Activated CD8-positive, alpha-beta T cell treated with anti-CD3 and anti-CD28 coated beads, Interleukin-2, amount 10 ng/mL, durations not matched to agents 7 days and 5 days (primary cell): ENCODE data around the gene RPL13. TPM values are rescaled to one million over a fixed set of nuclear protein-coding genes. Genes with fewer than 3 reads are reported as not detected.
A peak's percentile ranks its signal among the peaks of the same experiment; 100 is the strongest.

Experiments
- ATAC-seq: fragments of 150-1000 bp; cut with Tn5 transposase; one replicate; pipeline ENCODE4 v1.10.0; 2021; ENCODE audit warnings: moderate library complexity
- CTCF ChIA-PET: fragments of 350-600 bp; sonication (Branson Sonifier 250); formaldehyde crosslinking; loops from one replicate; lab custom pipeline; 2021; ENCODE audit warnings: antibody characterized with exemption; lab: Charles Lee
- POLR2A ChIA-PET: fragments of 350-600 bp; sonication (Branson Sonifier 250); formaldehyde crosslinking; loops from one replicate; lab custom pipeline; 2021; ENCODE audit warnings: antibody characterized with exemption; lab: Charles Lee
- DNase-seq: peaks from one replicate; pipeline ENCODE4 v3.0.0-alpha.2; 2020
- H3K27ac Mint-ChIP-seq: one replicate; pipeline ENCODE4 v1.8.0; 2021; ENCODE audit warnings: mild to moderate bottlenecking, mixed read lengths
- H3K27me3 Mint-ChIP-seq: one replicate; pipeline ENCODE4 v1.8.0; 2021; ENCODE audit warnings: low read depth, mixed read lengths
- H3K36me3 Mint-ChIP-seq: one replicate; pipeline ENCODE4 v1.8.0; 2021; ENCODE audit warnings: low read depth, mixed read lengths
- H3K4me1 Mint-ChIP-seq: one replicate; pipeline ENCODE4 v1.8.0; 2021; ENCODE audit warnings: low read depth, mixed read lengths
- H3K4me3 Mint-ChIP-seq: one replicate; pipeline ENCODE4 v1.8.0; 2021; ENCODE audit warnings: mild to moderate bottlenecking, mixed read lengths
- H3K9me3 Mint-ChIP-seq: one replicate; pipeline ENCODE4 v1.8.0; 2022; ENCODE audit warnings: mixed read lengths; ENCODE audit not compliant: insufficient read depth
- total RNA-seq, 2 experiments: library from RNA; stranded (reverse); gene quantifications; one replicate each; pipeline ENCODE4 v1.2.3, GENCODE V29; 2021

The RPL13 gene
- total RNA-seq, 2 experiments from 2014 or later: 1,842 to 1,844 TPM

DNA sequence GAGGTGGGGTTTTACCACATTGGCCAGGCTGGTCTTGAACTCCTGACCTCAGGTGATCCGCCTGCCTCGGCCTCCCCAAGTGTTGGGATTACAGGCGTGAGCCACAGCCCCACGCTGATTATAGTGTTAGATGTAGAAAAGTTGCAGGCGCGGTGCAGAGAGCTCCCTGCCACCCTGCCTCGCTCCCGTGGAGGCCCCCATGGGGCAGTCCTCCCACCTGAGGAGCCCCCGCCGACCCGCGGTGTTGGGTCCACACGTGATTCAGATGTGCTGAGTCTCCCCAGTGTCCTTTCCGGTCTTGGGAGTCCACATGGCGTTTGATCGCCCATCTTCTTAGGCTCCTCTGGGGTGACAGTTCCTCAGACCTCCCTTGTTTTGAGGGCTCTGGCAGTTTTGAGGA, 5.2 kb upstream of the RPL13 start:
- Mint-ChIP-seq H3K27ac (no peak overlapping the region), H3K4me1 (peaks cover 24% of the 10 kb centered on the region), H3K4me3 (no peak overlapping the region), H3K9me3 (no peaks in the 10 kb centered on the region), H3K36me3 (peaks cover 26% of the 10 kb centered on the region), H3K27me3 (no peaks in the 10 kb centered on the region)
- ATAC-seq (no peak), DNase-seq (no peak)
- ChIA-PET POLR2A (no interaction called here), CTCF (no interaction called here)

DNA sequence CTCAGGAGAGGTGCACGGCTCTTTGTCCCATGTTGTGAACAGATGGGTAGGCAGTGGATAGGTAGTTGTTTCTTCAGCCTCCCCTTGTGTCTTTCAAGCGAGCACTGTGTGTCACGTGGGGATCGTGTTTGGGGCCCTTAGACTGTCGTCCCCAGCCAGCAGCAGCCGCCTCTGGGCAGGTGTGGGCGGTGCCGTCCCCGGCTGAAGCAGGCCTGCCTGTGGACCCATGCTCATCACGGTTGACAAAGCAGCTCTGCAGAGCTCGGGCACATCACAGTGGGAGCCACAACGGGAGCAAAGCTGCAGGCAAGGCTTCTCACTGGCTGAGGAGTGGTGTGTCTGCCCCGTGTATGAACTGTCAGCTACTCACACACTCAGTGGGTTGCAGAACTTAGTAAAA, 4.7 kb upstream of the RPL13 start:
- Mint-ChIP-seq H3K9me3 (no peaks in the 10 kb centered on the region), H3K27ac (peak overlapping the region; percentile 7), H3K4me1 (peaks cover 23% of the 10 kb centered on the region), H3K4me3 (no peak overlapping the region), H3K27me3 (no peaks in the 10 kb centered on the region), H3K36me3 (peaks cover 25% of the 10 kb centered on the region)
- ChIA-PET POLR2A (no interaction called here), CTCF (no interaction called here)
- ATAC-seq (no peak), DNase-seq (no peak)

DNA sequence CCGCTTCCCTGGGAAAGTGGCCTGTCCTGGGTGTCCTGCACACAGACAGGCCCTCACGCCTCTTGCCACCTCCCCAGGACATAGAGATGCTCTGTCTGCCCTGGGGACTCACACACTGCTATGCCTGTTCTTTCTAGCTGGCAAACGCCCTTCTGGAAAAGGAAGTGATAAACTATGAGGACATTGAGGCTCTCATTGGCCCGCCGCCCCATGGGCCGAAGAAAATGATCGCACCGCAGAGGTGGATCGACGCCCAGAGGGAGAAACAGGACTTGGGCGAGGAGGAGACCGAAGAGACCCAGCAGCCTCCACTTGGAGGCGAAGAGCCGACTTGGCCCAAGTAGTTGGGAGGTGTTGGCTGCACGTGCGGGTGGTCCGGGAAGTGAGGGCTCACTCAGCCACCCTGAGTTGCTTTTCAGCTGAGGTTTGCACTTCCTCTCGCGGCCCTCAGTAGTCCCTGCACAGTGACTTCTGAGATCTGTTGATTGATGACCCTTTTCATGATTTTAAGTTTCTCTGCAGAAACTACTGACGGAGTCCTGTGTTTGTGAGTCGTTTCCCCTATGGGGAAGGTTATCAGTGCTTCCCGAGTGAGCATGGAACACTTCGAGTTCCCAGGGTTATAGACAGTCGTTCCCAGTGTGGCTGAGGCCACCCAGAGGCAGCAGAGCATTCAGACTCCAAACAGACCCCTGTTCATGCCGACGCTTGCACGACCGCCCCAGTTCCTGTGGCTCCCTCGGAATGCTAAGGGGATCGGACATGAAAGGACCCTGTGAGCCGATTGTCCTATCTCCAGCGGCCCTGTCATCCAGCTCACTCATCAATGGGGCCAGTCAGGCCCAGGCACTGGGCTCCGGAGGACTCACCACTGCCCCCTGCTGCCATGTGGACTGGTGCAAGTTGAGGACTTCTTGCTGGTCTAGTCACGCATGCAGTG, 3.5 kb upstream of the RPL13 start:
- H3K36me3 Mint-ChIP-seq: peaks cover 31% of the 10 kb centered on the region
- no peaks in the 10 kb centered on the region for H3K9me3 Mint-ChIP-seq
- H3K4me3 Mint-ChIP-seq: no peak overlapping the region
- ChIA-PET POLR2A (interaction anchor here (0.9 kb wide), 1 partner anchor 8 kb away, joined by 3 read pairs; no protein-coding TSS in a partner anchor), CTCF (interaction anchor here (0.6 to 2.4 kb wide), 11 partner anchors 8 to 310 kb away, joined by 3 to 8 read pairs (median 3); no protein-coding TSS in a partner anchor)
- peak overlapping the region; percentile 74 for H3K27ac Mint-ChIP-seq
- ATAC-seq (peak; percentile 46), DNase-seq (peak; percentile 88)
- no peaks in the 10 kb centered on the region for H3K27me3 Mint-ChIP-seq
- H3K4me1 Mint-ChIP-seq: peaks cover 29% of the 10 kb centered on the region

DNA sequence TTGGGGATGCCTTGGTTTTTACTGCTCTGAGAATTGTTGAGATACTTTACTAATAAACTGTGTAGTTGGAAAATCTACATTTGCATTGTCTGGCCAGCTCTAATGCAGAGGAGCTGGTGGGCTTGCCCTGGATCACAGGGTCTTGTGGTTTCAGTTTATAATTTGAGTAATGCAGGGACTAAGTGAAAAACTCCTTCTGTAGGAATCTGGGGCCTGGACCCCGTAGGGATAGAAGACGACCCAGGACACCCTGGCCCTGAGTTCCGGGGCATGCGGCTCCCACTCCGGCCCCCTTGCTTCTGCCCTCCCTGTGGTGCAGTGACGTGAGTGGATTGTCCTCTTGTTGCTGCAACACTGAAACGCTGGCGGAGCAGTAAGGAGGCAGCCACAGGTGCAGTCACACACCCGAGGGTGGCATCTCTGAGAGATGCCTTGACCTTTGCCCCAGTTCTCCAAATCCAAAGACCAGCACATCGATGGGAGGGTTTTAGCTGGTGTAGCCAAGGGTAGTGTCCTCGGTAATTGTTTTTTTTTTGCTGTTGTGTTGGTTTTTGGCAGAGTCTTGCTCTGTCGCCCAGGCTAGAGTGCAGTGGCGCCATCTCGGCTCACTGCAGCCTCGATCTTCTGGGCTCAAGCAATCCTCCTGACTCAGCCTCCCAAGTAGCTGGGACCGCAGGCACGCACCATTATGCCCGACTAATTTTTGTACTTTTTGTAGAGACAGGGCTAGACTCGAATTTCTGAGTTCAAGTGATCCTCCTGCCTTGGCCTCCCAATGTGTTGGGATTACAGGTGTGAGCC, 2.6 kb upstream of the RPL13 start:
- no peak for DNase-seq
- ChIA-PET CTCF (interaction anchor here (0.6 to 2.4 kb wide), 11 partner anchors 9 to 311 kb away, joined by 3 to 8 read pairs (median 3); no protein-coding TSS in a partner anchor), POLR2A (interaction anchor here (0.9 to 1.2 kb wide), 2 partner anchors 9 to 68 kb away, joined by 3 to 7 read pairs; partner anchors contain the start of gene ANKRD11)
- Mint-ChIP-seq H3K4me3 (peak overlapping the region; percentile 34), H3K4me1 (peaks cover 37% of the 10 kb centered on the region), H3K27ac (peak overlapping the region; percentile 74), H3K9me3 (no peaks in the 10 kb centered on the region), H3K27me3 (no peaks in the 10 kb centered on the region), H3K36me3 (peaks cover 34% of the 10 kb centered on the region)
- ATAC-seq: no peak

DNA sequence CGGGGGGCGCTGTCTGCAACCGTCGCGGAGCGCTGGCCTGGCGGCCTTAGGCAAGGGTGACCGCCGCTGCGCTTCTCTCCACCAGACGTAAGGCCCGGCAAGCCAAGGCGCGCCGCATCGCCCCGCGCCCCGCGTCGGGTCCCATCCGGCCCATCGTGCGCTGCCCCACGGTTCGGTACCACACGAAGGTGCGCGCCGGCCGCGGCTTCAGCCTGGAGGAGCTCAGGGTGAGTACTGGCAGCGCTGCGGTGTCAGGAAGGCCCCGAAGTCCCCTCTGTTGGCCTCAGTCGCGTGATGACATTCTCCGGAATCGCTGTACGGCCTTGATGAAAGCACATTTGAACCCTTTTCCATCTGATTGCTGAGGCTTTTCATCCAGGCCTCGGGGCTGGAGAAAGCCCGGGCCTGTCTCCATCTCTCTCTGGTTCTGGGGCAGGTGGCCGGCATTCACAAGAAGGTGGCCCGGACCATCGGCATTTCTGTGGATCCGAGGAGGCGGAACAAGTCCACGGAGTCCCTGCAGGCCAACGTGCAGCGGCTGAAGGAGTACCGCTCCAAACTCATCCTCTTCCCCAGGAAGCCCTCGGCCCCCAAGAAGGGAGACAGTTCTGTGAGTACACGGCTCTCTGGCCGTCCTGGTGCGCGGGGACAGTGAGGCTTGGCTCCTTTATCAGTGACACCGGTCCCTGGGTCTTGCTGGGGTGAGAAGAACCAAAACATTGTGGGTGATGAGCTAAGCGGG, 831 bp downstream of the RPL13 start:
- ChIA-PET CTCF (no interaction called here), POLR2A (interaction anchor here (1.1 to 2.1 kb wide), 3 partner anchors 12 to 40 kb away, joined by 3 to 8 read pairs (median 4); no protein-coding TSS in a partner anchor)
- ATAC-seq (no peak), DNase-seq (no peak)
- Mint-ChIP-seq H3K27me3 (no peaks in the 10 kb centered on the region), H3K4me1 (peaks cover 70% of the 10 kb centered on the region), H3K9me3 (no peaks in the 10 kb centered on the region), H3K36me3 (peaks cover 50% of the 10 kb centered on the region), H3K4me3 (peak overlapping the region; percentile 91), H3K27ac (peak overlapping the region; percentile 93)

DNA sequence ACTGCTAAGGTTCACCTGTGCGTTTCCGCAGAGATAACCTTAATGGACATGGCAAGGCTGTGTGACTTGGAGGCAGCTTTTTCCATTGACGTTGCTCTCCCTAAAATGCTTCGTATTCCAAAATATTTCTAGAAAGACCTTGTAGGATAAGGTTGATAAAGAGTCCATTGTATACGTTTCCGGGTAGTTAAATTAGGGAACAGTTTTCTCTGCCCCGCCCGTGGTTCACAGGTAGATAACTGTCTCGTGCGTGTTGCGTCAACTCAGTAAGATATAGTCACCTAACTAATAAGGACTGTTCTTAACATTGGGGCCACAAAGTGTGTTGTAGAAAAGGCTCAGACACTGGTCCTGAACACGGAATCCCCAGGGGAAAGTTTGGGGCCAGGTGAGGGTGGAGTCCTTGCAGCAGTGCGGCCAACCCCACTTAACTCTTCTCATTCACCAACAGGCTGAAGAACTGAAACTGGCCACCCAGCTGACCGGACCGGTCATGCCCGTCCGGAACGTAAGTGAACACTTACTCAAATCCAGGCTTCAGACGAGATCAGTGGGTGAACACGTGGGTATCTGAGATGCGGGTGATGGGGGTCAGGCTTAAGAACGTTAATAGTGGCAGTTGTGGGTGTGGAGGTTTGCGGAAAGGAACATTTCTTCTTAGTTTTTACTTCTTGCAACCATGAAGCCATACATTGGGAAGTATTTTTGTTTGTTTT, 1.6 kb downstream of the RPL13 start:
- Mint-ChIP-seq H3K9me3 (no peaks in the 10 kb centered on the region), H3K27ac (peak overlapping the region; percentile 93), H3K27me3 (no peaks in the 10 kb centered on the region), H3K36me3 (peaks cover 45% of the 10 kb centered on the region), H3K4me3 (peak overlapping the region; percentile 91), H3K4me1 (peaks cover 64% of the 10 kb centered on the region)
- CTCF ChIA-PET: no interaction called here
- no peak for DNase-seq
- ATAC-seq: no peak
- POLR2A ChIA-PET: interaction anchor here (1.1 to 2.1 kb wide), 2 partner anchors 13 to 22 kb away, joined by 3 to 8 read pairs; no protein-coding TSS in a partner anchor

DNA sequence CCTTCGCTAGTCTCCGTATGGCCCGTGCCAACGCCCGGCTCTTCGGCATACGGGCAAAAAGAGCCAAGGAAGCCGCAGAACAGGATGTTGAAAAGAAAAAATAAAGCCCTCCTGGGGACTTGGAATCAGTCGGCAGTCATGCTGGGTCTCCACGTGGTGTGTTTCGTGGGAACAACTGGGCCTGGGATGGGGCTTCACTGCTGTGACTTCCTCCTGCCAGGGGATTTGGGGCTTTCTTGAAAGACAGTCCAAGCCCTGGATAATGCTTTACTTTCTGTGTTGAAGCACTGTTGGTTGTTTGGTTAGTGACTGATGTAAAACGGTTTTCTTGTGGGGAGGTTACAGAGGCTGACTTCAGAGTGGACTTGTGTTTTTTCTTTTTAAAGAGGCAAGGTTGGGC, 2.5 kb downstream of the RPL13 start:
- Mint-ChIP-seq H3K27ac (no peak overlapping the region), H3K9me3 (no peaks in the 10 kb centered on the region), H3K4me1 (peaks cover 55% of the 10 kb centered on the region), H3K27me3 (no peaks in the 10 kb centered on the region), H3K36me3 (peaks cover 41% of the 10 kb centered on the region), H3K4me3 (peak overlapping the region; percentile 91)
- DNase-seq: no peak
- ATAC-seq: no peak
- POLR2A ChIA-PET: interaction anchor here (1.4 kb wide), 1 partner anchor 55 kb away, joined by 5 read pairs; the partner anchor contains the start of gene SPG7
- CTCF ChIA-PET: no interaction called here

DNA sequence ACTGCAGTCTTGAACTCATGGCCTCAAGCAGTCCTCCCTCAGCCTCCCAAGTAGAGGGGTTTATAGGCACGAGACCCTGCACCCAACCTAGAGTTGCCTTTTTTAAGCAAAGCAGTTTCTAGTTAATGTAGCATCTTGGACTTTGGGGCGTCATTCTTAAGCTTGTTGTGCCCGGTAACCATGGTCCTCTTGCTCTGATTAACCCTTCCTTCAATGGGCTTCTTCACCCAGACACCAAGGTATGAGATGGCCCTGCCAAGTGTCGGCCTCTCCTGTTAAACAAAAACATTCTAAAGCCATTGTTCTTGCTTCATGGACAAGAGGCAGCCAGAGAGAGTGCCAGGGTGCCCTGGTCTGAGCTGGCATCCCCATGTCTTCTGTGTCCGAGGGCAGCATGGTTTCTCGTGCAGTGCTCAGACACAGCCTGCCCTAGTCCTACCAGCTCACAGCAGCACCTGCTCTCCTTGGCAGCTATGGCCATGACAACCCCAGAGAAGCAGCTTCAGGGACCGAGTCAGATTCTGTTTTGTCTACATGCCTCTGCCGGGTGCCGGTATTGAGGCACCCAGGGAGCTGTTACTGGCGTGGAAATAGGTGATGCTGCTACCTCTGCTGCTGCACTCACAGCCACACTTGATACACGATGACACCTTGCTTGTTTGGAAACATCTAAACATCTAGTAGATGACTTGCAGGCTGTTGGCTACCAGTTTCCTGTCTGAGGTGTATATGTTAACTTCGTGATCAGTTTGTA, 3.3 kb downstream of the RPL13 start:
- peaks cover 41% of the 10 kb centered on the region for H3K36me3 Mint-ChIP-seq
- ChIA-PET POLR2A (interaction anchor here (0.7 to 1.4 kb wide), 4 partner anchors 12 to 123 kb away, joined by 3 to 5 read pairs (median 3); partner anchors contain the start of genes CDK10, CPNE7 and SPG7), CTCF (interaction anchor here (1.1 kb wide), 1 partner anchor 78 kb away, joined by 4 read pairs; no protein-coding TSS in a partner anchor)
- H3K4me3 Mint-ChIP-seq: peak overlapping the region; percentile 17
- DNase-seq (no peak), ATAC-seq (no peak)
- peak overlapping the region; percentile 65 for H3K27ac Mint-ChIP-seq
- H3K4me1 Mint-ChIP-seq: peaks cover 55% of the 10 kb centered on the region
- H3K9me3 Mint-ChIP-seq: no peaks in the 10 kb centered on the region
- H3K27me3 Mint-ChIP-seq: no peaks in the 10 kb centered on the region

DNA sequence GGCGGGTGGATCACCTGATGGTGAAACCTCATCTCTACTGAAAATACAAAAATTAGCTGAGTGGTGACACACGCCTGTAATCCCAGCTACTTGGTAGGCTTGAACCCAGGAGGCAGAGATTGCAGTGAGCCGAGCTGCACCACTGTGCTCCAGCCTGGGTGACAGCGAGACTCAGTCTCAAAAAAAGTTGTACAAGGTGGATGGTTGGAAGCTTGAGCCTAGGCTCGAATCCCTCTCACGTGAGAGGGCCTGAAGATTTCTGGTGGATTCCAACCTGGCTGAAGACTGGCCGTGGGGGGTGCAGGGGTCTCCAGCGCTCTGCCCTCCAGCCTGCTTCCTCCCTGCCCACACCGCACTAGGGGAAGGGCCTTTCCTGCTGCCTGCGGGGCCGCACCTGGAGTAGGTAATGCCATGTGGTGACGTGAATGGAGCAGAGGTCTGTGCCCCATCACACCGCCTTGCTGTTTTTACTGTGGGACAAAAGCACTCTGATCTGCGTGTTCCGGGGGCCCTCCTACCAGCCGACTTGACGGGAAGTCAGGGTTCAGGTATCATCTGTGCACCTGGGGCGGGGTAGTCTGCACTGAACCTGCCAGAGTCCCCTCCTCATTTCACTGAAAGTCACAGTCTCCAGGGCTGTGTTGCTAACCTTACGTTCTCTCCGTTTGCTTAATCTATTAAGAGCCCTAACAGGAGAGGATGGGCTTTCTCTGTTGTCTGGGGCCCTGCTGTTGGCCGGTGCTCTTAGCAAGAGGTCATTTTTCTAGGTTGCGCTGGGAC, 4.2 kb downstream of the RPL13 start:
- DNase-seq: no peak
- Mint-ChIP-seq H3K4me3 (peak overlapping the region; percentile 17), H3K27me3 (no peaks in the 10 kb centered on the region), H3K36me3 (peaks cover 41% of the 10 kb centered on the region), H3K9me3 (no peaks in the 10 kb centered on the region), H3K27ac (peak overlapping the region; percentile 69), H3K4me1 (peaks cover 51% of the 10 kb centered on the region)
- POLR2A ChIA-PET: interaction anchor here (0.7 to 1.4 kb wide), 4 partner anchors 11 to 122 kb away, joined by 3 to 5 read pairs (median 3); partner anchors contain the start of genes CDK10, CPNE7 and SPG7
- ATAC-seq: no peak
- CTCF ChIA-PET: interaction anchor here (1.1 kb wide), 1 partner anchor 77 kb away, joined by 4 read pairs; no protein-coding TSS in a partner anchor
